ENCODE measurements around the gene SLC9A9. TPM values are rescaled to one million over a fixed set of nuclear protein-coding genes. Genes with fewer than 3 reads are reported as not detected.

SLC9A9 gene
- total RNA-seq, 1 donor from 2014 or later, result 4.9 TPM

DNA sequence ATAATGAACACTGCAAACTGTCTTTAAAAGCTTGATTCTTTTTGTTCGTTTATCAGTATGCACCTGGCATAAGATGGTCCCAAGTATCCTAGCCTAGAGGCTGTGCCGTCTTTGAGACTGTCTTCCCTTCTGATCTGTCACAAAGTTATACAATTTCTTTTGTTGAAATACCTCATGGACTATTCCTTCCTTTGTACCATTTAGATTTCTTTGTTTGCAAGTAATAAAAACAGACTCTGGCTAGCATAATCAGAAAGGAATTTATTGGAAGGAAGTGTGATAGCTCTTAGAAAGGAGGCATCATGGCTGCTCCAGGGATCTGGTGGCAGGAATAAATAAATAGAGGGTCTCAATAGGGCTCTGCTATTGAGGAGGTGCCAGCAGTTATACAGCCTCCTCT lies 280.4 kb downstream of the SLC9A9 start:
- intact Hi-C loops (cut with micrococcal nuclease), result no loop called here
- Histone ChIP-seq H3K4me1 (no peaks in the 10 kb centered on the region), H3K27me3 (ENCODE audit: low read depth) (no peaks in the 10 kb centered on the region), H3K27ac (replicated peaks) (no peak overlapping the region), H3K4me3 (no peak overlapping the region), H3K9me3 (replicated peaks) (no peaks in the 10 kb centered on the region), H3K36me3 (no peaks in the 10 kb centered on the region)
- no peak for DNase-seq
- no peak for TF ChIP-seq CTCF (IDR thresholded peaks at IDR 0.05; ENCODE audit: borderline replicate concordance)

DNA sequence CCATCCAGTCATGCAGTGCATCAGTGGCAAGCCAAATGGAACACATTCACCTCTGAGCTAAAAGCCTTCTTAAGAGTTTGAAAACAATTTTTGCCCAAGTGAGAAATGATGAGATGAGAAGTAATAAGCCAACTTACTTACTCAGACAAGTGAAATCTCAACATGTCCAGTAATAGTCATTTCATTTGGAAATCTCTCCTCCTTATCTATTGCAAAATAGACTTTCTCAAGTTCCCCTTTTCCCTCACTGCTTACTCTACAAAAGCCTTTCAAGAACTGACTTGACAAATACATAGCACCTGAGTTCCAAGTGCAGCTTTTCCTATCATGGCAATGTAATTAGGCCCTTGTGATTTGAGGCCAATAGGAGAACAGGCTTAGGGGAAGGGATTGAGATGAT lies 282.3 kb downstream of the SLC9A9 start:
- H3K27me3 ChIP-seq (ENCODE audit: low read depth), result no peaks in the 10 kb centered on the region
- H3K4me1 ChIP-seq, result no peaks in the 10 kb centered on the region
- H3K27ac ChIP-seq (replicated peaks), result no peak overlapping the region
- H3K36me3 ChIP-seq, result no peaks in the 10 kb centered on the region
- intact Hi-C loops (cut with micrococcal nuclease), result no loop called here
- no peaks in the 10 kb centered on the region for H3K9me3 ChIP-seq (replicated peaks)
- no peak for TF ChIP-seq CTCF (IDR thresholded peaks at IDR 0.05; ENCODE audit: borderline replicate concordance)
- no peak overlapping the region for H3K4me3 ChIP-seq
- no peak for DNase-seq

DNA sequence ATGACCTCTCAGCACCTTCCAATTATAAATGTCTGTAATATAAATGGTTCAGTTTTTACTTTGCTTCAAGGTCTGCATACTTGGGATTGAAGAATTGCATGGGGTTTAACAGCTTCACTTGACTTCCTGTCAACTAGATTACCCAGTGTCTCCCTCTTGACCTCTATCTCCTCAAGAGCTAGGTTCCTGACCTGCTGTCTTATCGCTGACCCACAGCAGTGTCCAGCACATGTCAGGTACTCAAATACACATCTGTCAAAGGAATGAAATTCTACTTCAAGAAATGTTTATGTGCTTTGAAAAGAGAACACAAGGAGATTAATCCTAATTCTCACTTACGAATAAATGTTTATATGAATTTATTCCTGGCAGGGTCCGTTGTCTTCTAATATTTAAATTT lies 284.5 kb downstream of the SLC9A9 start:
- no peaks in the 10 kb centered on the region for H3K27me3 ChIP-seq (ENCODE audit: low read depth)
- no peak overlapping the region for H3K27ac ChIP-seq (replicated peaks)
- no peak for TF ChIP-seq CTCF (IDR thresholded peaks at IDR 0.05; ENCODE audit: borderline replicate concordance)
- intact Hi-C loops (cut with micrococcal nuclease), result no loop called here
- DNase-seq, result no peak
- no peaks in the 10 kb centered on the region for H3K4me1 ChIP-seq
- no peak overlapping the region for H3K4me3 ChIP-seq
- no peaks in the 10 kb centered on the region for H3K36me3 ChIP-seq
- H3K9me3 ChIP-seq (replicated peaks), result peaks cover 2% of the 10 kb centered on the region

DNA sequence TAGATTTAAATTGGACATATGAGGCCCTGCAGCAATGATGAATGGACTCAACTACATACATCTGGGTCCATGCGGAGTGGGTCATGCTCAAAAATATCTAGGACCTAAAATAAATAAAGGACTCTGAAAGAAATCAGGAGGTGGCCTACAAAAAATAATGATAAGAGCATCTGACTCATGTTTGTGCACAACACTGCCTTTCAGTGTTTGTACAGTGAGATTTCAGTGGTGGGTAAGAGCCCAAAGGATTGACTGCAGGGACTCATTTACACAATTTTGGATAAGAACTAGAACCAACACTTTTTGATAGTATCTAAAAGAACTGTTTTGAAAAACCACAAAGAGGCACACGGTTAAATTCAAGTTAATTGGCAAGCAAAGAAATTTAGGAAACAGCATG lies 285.5 kb downstream of the SLC9A9 start:
- peaks cover 12% of the 10 kb centered on the region for H3K9me3 ChIP-seq (replicated peaks)
- H3K27ac ChIP-seq (replicated peaks), result no peak overlapping the region
- no peak for TF ChIP-seq CTCF (IDR thresholded peaks at IDR 0.05; ENCODE audit: borderline replicate concordance)
- DNase-seq, result no peak
- no peaks in the 10 kb centered on the region for H3K27me3 ChIP-seq (ENCODE audit: low read depth)
- H3K4me3 ChIP-seq, result no peak overlapping the region
- no peaks in the 10 kb centered on the region for H3K36me3 ChIP-seq
- intact Hi-C loops (cut with micrococcal nuclease), result no loop called here
- no peaks in the 10 kb centered on the region for H3K4me1 ChIP-seq

DNA sequence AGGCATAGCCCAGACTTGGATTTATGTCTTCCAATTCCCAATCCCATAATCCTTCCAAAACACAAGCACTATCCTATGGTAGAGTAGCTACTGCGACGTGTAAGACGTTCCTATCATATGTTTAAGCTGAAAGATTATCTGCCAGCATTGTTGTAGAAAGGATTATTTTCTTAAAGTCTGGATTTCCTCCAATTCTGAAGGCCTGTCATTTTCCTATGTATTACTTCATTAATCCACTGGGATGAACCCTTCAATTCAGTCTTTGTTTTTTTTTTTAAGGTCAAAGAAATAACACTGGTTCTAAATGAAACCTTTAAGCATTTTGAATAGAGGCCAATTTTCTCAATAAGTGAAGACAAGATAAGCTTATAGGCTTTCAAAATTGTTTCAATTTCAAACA lies 289.0 kb downstream of the SLC9A9 start:
- H3K4me3 ChIP-seq, result no peak overlapping the region
- no peaks in the 10 kb centered on the region for H3K27me3 ChIP-seq (ENCODE audit: low read depth)
- H3K9me3 ChIP-seq (replicated peaks), result peaks cover 17% of the 10 kb centered on the region
- intact Hi-C loops (cut with micrococcal nuclease), result no loop called here
- H3K4me1 ChIP-seq, result no peaks in the 10 kb centered on the region
- H3K36me3 ChIP-seq, result no peaks in the 10 kb centered on the region
- DNase-seq, result no peak
- no peak for TF ChIP-seq CTCF (IDR thresholded peaks at IDR 0.05; ENCODE audit: borderline replicate concordance)
- H3K27ac ChIP-seq (replicated peaks), result no peak overlapping the region

DNA sequence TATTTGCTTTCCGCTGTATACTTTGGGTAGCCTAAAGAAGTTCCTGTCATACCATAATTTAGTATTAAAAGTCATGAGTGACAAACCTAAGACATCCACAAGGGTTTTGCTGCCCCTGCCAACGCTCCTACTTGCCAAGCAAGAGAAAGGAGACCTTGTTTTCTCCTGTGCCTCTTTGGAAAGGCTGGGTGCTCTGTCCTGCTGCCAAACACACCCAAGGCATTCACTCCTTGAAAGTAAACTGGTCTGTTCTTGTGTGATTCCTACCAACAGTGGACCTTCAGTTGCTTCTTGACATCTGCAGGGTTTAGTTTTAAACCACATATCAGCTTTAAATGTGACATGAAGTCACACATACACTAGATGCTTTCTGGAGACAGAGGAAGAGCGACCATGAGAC lies 295.4 kb downstream of the SLC9A9 start:
- H3K9me3 ChIP-seq (replicated peaks), result peaks cover 5% of the 10 kb centered on the region
- H3K27ac ChIP-seq (replicated peaks), result no peak overlapping the region
- intact Hi-C loops (cut with micrococcal nuclease), result no loop called here
- H3K4me3 ChIP-seq, result no peak overlapping the region
- no peaks in the 10 kb centered on the region for H3K27me3 ChIP-seq (ENCODE audit: low read depth)
- TF ChIP-seq CTCF (IDR thresholded peaks at IDR 0.05; ENCODE audit: borderline replicate concordance), result no peak
- no peak for DNase-seq
- H3K4me1 ChIP-seq, result no peaks in the 10 kb centered on the region
- peaks cover 17% of the 10 kb centered on the region for H3K36me3 ChIP-seq

Data from left ventricle myocardium inferior (tissue), 1 donor.